Upper lobe of left lung (tissue), 4 donors: ENCODE data around the gene ITGAE.

Source experiments
- POLR2A ChIP-seq, 4 donors: fragments of 450-650 bp; IDR thresholded peaks; one replicate each; pipeline ENCODE4 v1.5.1; 2016 to 2017; ENCODE audit warnings: antibody characterized with exemption in 4 of 4, mild to moderate bottlenecking in 2 of 4
- TF ChIP-seq, protein P1 (sequence below), 6 experiments: fragments of 450-650 bp in 4 of 6; fragments of 200-600 bp in 2 of 6; sonication (generic) in 2 of 6; IDR thresholded peaks; one replicate each; pipeline ENCODE4 v1.5.1; 2016 to 2019; ENCODE audit warnings: antibody characterized with exemption in 6 of 6

DNA sequence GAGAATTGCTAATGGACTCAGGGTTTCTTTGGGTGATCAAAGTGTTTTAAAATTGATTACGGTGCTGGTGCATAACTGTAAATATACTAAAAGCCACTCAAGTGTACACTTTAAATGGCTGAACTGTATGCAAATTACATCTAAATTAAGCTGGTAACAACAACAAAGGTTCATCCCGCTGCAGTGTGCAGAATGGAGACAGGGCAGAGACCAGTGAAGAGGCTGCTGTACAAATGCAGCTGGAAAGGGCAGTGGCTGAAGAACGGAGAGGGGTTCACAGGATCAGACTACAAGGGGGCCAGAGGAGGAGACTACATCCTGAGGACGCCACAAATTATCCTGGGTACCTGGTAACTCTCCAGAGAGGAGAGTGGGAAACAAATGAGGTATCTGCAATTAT lies 9.0 kb upstream of the ITGAE start:
- TF ChIP-seq POLR2A (IDR thresholded peaks at IDR 0.05): no peak
- TF ChIP-seq, protein P1, sequence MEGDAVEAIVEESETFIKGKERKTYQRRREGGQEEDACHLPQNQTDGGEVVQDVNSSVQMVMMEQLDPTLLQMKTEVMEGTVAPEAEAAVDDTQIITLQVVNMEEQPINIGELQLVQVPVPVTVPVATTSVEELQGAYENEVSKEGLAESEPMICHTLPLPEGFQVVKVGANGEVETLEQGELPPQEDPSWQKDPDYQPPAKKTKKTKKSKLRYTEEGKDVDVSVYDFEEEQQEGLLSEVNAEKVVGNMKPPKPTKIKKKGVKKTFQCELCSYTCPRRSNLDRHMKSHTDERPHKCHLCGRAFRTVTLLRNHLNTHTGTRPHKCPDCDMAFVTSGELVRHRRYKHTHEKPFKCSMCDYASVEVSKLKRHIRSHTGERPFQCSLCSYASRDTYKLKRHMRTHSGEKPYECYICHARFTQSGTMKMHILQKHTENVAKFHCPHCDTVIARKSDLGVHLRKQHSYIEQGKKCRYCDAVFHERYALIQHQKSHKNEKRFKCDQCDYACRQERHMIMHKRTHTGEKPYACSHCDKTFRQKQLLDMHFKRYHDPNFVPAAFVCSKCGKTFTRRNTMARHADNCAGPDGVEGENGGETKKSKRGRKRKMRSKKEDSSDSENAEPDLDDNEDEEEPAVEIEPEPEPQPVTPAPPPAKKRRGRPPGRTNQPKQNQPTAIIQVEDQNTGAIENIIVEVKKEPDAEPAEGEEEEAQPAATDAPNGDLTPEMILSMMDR (IDR thresholded peaks at IDR 0.05): no peak
